Activated T-cell treated with anti-CD3 and anti-CD28 coated beads, Interleukin-2, amount 50 U/mL, for 48 hours (primary cell): Measurements from ENCODE around the gene GATB.
"Not testable (repeated sequence)": the region's sequence is repeated elsewhere in the genome, so short reads cannot be mapped to it uniquely, and the experiment has no call there.

ENCODE experiments used
- DNase-seq, 2 experiments: peaks; one replicate each; pipeline ENCODE4 v3.0.0-alpha.2; 2020

The GATB gene

DNA sequence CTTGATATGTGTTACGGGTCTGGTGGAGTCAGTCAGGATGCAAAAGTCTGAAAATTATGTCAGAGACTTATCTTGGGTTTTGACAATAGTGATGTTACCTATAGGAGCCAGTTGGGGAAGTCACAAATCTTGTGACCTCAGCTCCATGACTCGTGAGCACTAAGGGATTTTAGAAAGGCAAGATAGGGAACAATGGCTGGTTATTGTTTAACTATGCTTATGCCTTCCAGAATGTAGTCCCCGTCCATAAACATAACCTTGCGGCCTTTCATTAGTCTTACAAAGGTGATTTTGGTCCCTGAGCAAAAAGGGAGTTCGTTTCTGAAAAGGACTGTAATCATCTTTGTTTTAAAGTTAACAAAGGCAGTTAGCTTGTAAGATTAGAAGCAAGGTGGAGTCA, 23.9 kb upstream of the GATB start:
- no peak for DNase-seq

DNA sequence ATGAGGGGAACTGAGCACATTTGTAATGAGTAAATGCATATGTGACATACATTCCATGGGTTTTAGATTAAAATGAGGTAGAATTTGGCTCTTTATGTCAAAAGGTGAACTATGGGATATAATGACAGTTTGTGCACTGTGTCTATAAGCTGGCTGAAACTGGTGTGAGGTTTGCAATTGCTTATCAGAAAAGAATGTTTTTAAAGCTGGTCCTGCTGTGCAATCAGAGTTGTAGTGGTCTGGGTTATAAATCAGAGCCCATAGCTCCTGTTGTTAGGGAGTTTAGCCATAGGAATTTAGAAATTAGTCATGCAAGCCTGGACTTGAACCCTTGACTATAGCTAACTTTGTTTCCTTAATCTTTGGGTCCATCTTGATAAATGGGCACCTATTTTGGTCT, 23.1 kb upstream of the GATB start:
- DNase-seq = no peak

DNA sequence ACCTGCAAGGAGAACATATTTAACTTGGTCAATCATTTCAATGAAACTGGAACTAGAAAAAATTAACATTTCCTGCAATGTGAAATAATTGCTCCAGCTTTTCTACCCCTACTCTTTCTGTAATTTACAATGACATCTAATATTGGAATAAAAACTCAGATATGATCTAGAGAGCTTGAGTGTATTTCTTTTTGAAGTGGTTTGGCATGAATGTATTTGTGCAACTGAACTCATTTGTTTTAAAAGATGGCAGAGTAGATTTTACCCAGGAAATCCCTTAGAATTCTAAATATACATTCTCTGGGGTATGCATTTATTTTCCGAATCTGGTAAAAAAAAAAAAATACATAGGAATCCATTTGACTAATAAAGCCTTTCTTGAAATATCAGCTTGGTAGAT, 21.5 kb upstream of the GATB start:
- DNase-seq = no peak

DNA sequence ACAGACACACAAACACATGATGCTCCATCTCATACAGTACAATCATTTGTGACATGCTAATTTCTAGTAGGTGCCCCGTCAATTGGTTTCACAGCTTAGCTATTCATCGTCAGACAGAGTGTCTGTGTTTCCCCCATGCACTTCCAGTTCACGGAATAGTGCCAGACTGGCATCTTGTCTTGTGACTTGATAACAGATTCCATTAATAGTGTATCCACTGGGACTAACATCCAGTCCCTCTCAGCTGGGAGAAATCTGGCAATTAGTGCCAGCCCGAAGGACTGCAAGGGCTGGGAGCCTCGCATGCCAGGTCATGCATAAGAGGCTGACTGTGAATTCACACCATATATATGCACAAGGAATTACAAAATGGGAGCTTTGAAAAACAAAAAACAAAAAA, 20.2 kb upstream of the GATB start:
- no peak for DNase-seq

- DNase-seq = no peak
These were observed 16.7 kb upstream of the GATB start for GRCh38 chr4:151777471-151777870.

DNA sequence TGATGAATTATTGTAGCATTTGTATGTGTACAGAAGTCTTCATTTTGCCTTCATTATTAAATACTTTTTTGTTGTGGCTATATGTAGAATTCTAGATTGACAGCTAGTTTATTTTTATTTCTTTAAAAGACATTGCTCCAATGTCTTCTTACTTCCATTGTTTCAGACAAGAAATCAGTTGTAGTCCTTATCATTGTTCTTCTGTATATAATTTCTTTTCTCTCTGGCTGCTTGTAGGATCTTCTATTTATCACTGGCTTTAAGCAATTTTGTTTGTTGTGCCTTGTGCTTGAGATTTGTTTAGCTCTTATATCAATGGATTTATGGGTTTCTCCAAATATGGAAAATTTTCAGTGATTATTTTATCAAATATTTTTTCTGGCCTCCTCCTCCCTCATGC, 13.5 kb upstream of the GATB start:
- DNase-seq = no peak

GRCh38 chr4:151772274-151772673, 11.5 kb upstream of the GATB start:
- no peak for DNase-seq

DNA sequence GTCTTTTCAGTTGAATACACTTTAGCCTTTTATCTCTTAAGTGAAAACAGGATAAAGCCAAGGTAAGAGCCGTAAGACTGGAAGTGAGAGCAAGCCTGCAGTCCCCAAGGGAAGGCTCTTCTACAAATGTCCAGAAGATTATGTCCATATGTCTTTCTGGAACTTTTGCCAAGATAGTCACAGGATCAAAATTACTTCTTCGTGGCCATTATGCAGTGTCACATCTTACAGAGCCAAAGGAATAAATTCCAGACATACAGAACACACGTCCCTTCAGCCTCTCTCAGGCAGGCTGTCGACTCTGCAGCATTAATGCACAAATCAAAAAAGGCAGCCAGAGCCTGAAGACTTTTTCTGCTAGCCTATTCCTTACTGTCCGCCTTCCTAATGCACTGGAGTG, 10.9 kb upstream of the GATB start:
- DNase-seq = no peak

GRCh38 chr4:151770154-151770553, 9.3 kb upstream of the GATB start:
- no peak for DNase-seq

- DNase-seq = no peak
These were observed 8.0 kb upstream of the GATB start for GRCh38 chr4:151768835-151769234.

DNA sequence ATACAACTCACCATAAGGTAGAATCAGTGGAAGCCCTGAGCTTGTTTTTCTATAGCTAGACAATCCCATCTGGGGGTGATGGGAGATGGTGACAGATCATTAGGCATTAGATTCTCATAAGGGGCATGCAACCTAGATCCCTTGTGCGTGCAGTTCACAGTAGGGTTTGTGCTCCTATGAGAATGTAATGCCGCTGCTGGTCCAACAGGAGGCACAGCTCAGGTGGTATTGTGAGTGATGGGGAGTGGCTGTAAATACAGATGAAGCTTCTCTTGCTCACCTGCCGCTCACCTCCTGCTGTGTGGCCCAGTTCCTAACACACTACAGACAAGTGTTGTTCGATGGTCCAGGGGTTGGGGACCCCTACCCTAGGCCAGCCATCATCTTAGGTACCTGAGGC, 5.9 kb upstream of the GATB start:
- DNase-seq = peak in 1 of 2 experiments; percentile 18

DNA sequence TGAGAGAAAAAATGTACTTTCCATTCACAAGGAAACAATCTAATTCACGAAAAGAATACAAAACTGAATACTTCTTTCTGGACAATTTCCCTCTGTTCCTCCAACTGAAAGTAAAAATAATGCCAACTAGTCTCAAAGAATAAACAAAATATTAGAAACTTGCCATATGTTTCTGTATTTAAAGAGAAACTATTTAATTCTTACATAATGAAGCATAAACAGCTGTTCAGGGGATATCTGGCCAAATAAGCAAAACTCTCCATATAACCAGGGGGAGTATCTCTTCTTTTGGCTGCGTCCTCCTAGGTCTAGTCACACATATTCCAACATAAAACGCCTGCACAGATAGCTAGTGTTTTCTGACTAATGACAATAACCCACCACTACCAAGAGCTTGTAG, 805 bp downstream of the GATB start:
- no peak for DNase-seq

- peak; percentile 24 to 29 for DNase-seq
These were observed 7.8 kb downstream of the GATB start for GRCh38 chr4:151753056-151753455.

- DNase-seq = no peak
These were observed 10.7 kb downstream of the GATB start for GRCh38 chr4:151750156-151750555.

GRCh38 chr4:151745481-151746231, 15.2 kb downstream of the GATB start:
- no peak for DNase-seq

GRCh38 chr4:151744614-151745013, 16.2 kb downstream of the GATB start:
- no peak for DNase-seq

DNA sequence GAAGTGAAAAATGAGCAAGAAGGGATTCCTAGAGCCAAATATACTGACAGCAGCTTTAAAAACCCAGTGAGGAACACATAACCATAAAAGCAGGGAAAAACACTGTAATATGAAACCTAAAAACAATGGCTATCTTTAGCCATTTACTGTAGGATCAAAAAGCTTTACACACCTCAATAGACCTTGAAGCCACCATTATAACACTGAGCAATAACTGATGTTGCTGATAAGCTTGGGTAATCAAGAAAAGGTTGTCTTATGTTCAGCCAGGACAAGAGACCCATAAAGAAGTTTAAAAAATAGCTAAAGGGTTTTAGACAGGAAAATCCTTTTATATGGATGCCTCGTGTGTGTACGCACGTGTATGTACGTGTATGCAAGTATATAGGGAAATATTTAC, 16.9 kb downstream of the GATB start:
- DNase-seq = no peak

GRCh38 chr4:151743128-151743854, 17.5 kb downstream of the GATB start:
- DNase-seq = no peak

GRCh38 chr4:151738720-151739517, 21.9 kb downstream of the GATB start:
- no peak for DNase-seq

DNA sequence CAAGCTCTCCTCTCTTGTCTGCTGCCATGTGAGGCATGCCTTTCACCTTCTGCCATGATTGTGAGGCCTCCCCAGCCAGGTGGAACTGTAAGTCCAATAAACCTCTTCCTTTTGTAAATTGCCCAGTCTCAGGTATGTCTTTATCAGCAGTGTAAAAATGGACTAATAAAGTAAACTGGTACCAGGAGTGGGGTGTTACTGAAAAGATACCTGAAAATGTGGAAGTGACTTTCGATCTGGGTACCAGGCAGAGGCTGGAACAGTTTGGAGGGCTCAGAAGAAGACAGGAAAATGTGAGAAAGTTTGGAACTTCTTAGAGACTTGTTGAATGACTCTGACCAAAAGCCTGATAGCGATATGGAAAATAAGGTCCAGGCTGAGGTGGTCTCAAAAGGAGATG, 24.0 kb downstream of the GATB start:
- DNase-seq = not testable (repeated sequence)

DNA sequence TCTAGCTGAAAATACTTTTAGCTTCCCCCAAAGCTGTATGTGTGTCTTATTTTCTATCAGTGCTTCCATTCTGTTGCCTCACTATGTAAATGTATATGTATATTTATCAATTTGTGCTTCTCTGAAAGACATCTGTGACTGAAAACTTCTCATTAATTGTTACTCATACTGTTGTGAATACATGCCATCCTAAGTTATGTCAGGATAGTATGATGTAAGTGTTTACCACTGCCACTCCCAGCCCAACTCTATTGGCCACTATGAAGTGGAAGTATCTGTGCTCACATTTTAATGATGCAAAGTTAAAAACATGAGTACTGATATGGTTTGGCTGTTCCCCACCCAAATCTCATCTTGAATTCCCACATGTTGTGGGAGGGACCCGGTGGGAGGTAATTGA, 24.4 kb downstream of the GATB start:
- DNase-seq = no peak

DNA sequence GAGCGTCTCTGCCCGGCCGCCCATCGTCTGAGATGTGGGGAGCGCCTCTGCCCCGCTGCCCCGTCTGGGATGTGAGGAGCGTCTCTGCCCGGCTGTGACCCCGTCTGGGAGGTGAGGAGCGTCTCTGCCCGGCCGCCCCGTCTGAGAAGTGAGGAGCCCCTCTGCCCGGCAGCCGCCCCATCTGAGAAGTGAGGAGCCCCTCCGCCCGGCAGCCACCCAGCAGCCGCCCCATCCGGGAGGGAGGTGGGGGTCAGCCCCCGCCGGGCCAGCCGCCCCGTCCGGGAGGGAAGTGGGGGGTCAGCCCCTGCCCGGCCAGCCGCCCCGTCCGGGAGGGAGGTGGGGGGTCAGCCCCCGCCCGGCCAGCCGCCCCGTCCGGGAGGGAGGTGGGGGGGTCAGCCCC, 29.1 kb downstream of the GATB start:
- not testable (repeated sequence) for DNase-seq

DNA sequence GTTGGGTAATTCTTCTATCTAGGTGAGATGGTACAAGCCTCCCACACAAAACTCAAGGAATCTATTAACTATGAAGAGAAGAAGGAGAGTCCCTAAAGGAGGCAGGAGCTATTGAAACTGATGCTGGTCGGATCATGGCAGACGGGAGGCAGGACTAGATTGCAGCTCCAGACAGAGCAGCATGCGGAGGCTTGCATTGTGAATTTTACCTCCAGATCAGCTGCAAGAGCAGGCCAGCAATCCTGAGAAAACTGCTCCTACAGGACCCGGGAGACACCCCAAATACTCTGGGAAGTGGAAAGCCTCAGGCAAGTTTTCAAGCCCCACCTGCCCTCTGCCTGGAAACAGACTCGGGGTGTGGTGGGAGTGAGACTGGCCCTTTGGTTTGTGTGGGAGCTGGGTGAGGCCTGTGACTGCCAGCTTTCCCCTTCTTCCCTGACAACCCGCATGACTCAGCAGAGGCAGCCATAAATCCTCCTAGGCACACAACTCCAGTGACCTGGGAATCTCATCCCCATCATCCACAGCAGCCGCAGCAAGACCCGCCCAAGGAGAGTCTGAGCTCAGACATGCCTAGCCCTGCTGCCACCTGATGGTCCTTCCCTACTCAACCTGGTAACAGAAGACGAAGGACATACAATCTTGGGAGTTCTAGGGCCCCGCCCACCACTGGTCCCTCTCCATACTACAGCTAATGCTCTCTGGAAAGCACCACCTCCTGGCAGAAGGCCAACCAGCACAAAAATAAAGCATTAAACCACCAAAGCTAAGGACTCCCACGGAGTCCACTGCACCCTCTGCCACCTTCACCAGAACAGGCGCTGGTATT, 30.9 kb downstream of the GATB start:
- no peak for DNase-seq
